Keratinocyte (primary cell): ENCODE data around the gene ITIH1. TPM values are rescaled to one million over a fixed set of nuclear protein-coding genes. Genes with fewer than 3 reads are reported as not detected.

ENCODE experiments used
- DNase-seq: peaks from one replicate; pipeline ENCODE4 v3.0.0-alpha.2; 2011; ENCODE audit warnings: low read depth, missing footprints, low spot score
- FAIRE-seq: peaks from 2 replicates; lab custom pipeline; 2011; peaks lifted over from hg19 to GRCh38; lab: Jason Lieb, UNC
- H2AFZ ChIP-seq: 2 replicates; pipeline ENCODE4 v1.6.0; 2012; ENCODE audit warnings: low read length, control low read depth, inconsistent platforms; ENCODE audit not compliant: control insufficient read depth
- H3K27ac ChIP-seq: 2 replicates; pipeline ENCODE4 v1.5.1; 2011; ENCODE audit warnings: low read length; ENCODE audit not compliant: control insufficient read depth, insufficient read depth
- H3K27me3 ChIP-seq: 3 replicates; pipeline ENCODE4 v1.6.0; 2011; ENCODE audit warnings: low read length; ENCODE audit not compliant: control insufficient read depth, insufficient read depth; ENCODE audit errors: extremely low read depth
- H3K36me3 ChIP-seq, 2 experiments: 2 replicates in 1 of 2; 3 replicates in 1 of 2; pipeline ENCODE4 v1.5.1; 2011; ENCODE audit warnings: low read length in 2 of 2, mild to moderate bottlenecking in 1 of 2; ENCODE audit not compliant: control insufficient read depth in 2 of 2, insufficient read depth in 2 of 2; ENCODE audit errors: extremely low read depth in 1 of 2
- H3K4me1 ChIP-seq: 3 replicates; pipeline ENCODE4 v1.5.1; 2011; ENCODE audit warnings: low read length; ENCODE audit not compliant: control insufficient read depth, insufficient read depth; ENCODE audit errors: extremely low read depth
- H3K4me2 ChIP-seq: 3 replicates; pipeline ENCODE4 v1.6.0; 2011; ENCODE audit warnings: low read depth, low read length; ENCODE audit not compliant: control insufficient read depth, insufficient read depth; ENCODE audit errors: extremely low read depth
- H3K4me3 ChIP-seq, 3 experiments: fragments of 200-600 bp in 1 of 3; sonication (generic) in 1 of 3; 2 replicates in 2 of 3; 3 replicates in 1 of 3; pipeline ENCODE4 v1.5.1; 2011 to 2016; ENCODE audit warnings: low read length in 3 of 3, mild to moderate bottlenecking in 3 of 3, control low read depth in 2 of 3, inconsistent platforms in 1 of 3, low read depth in 1 of 3, mixed read lengths in 1 of 3, mixed run types in 1 of 3, moderate library complexity in 1 of 3; ENCODE audit not compliant: control insufficient read depth in 2 of 3, insufficient read depth in 2 of 3; ENCODE audit errors: extremely low read depth in 1 of 3
- H3K79me2 ChIP-seq: 2 replicates; pipeline ENCODE4 v1.6.0; 2012; ENCODE audit warnings: low read length; ENCODE audit not compliant: control insufficient read depth, insufficient read depth
- H3K9ac ChIP-seq: 3 replicates; pipeline ENCODE4 v1.6.0; 2011; ENCODE audit warnings: low read length; ENCODE audit not compliant: control insufficient read depth, insufficient read depth; ENCODE audit errors: extremely low read depth
- H3K9me1 ChIP-seq: 3 replicates; pipeline ENCODE4 v1.6.0; 2011; ENCODE audit warnings: low read length; ENCODE audit not compliant: control insufficient read depth, insufficient read depth; ENCODE audit errors: extremely low read depth
- H3K9me3 ChIP-seq: 2 replicates; pipeline ENCODE4 v1.5.1; 2012; ENCODE audit warnings: low read depth, low read length; ENCODE audit not compliant: control insufficient read depth
- H4K20me1 ChIP-seq: 3 replicates; pipeline ENCODE4 v1.6.0; 2011; ENCODE audit warnings: low read length; ENCODE audit not compliant: control insufficient read depth, insufficient read depth; ENCODE audit errors: extremely low read depth
- CTCF ChIP-seq, 3 experiments: IDR thresholded peaks in 1 of 3; conservative IDR thresholded peaks in 1 of 3; optimal IDR thresholded peaks in 1 of 3; 2 replicates in 2 of 3; 3 replicates in 1 of 3; pipeline versions ENCODE3 to v1.5.1; 2011; ENCODE audit warnings: low read length in 3 of 3, mild to moderate bottlenecking in 3 of 3, moderate library complexity in 2 of 3, control low read depth in 1 of 3, inconsistent platforms in 1 of 3; ENCODE audit not compliant: insufficient read depth in 2 of 3; ENCODE audit errors: extremely low read depth in 1 of 3
- EZH2 ChIP-seq: IDR thresholded peaks from one replicate; pipeline ENCODE4 v1.6.1; 2012; ENCODE audit warnings: inconsistent platforms, mild to moderate bottlenecking, low read length, moderate library complexity
- dilution Hi-C: fragments of 300-500 bp; cut with MboI; formaldehyde crosslinking; loops from one replicate; pipeline ENCODE4 v1.7.0; 2020; ENCODE audit warnings: low sequenced_read_pairs; ENCODE audit not compliant: extremely low pct_ligation_motif_present
- polyA plus RNA-seq, 5 experiments: library from polyadenylated mRNA; depleted of rRNA in 3 of 5; stranded (reverse) in 3 of 5; stranded (forward) in 1 of 5; unstranded in 1 of 5; fragments of >200 nt; gene quantifications; 1 replicate in 1 of 5; 2 replicates in 3 of 5; 3 replicates in 1 of 5; pipeline versions ENCODE4 v1.2.1 to v1.2.3, GENCODE V29; 2011 to 2012; ENCODE audit warnings: missing spikeins in 2 of 5, low read depth in 1 of 5, low replicate concordance in 1 of 5

Gene ITIH1
- polyA plus RNA-seq, 1 donor (not counting 4 experiments of a cell fraction or from before 2014, with no cell fraction given), result not detected

GRCh38 chr3:52789746-52790040, 12.3 kb downstream of the ITIH1 start:
- dilution Hi-C loops, result no loop called here
- Histone ChIP-seq H3K27me3 (peaks cover 13% of the 10 kb centered on the region), H3K4me1 (no peaks in the 10 kb centered on the region), H3K4me2 (no peak overlapping the region), H3K79me2 (no peaks in the 10 kb centered on the region), H4K20me1 (no peaks in the 10 kb centered on the region), H3K9ac (no peak overlapping the region), H2AFZ (no peak overlapping the region), H3K9me3 (no peaks in the 10 kb centered on the region), H3K27ac (no peak overlapping the region), H3K9me1 (no peaks in the 10 kb centered on the region), H3K4me3 (no peak overlapping the region), H3K36me3 (no peaks in the 10 kb centered on the region)
- no peak for FAIRE-seq
- no peak for DNase-seq
- TF ChIP-seq EZH2 (no peak), CTCF (optimal IDR thresholded peaks at IDR 0.05 in 1 of 3, IDR thresholded peaks at IDR 0.05 in 1 of 3, conservative IDR thresholded peaks at IDR 0.05 in 1 of 3; ENCODE audit: extremely low read depth in 1 of 3, insufficient read depth in 2 of 3, low read length in 3 of 3) (no peak)

DNA sequence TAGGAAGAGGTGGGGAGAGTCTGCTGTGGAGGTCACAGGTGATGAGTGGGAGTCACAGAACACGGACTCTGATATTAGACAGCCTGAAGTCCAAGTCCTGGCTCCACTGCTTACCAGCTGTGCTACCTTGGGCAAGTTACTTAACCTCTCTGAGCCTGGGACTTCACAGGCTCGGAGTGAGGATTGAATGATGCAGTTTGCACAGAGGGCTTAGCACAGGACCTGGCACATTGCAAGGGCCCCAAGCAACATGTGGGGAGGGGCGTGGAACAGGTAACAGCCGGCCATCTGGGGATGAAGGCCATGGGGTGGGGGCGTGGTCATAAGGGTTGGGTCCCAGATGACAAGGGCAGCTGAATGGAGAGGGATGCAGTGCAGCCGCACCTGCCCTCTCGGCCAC, 12.9 kb downstream of the ITIH1 start:
- no peak for DNase-seq
- Histone ChIP-seq H3K9me1 (no peaks in the 10 kb centered on the region), H3K79me2 (no peaks in the 10 kb centered on the region), H3K27ac (no peak overlapping the region), H3K36me3 (no peaks in the 10 kb centered on the region), H2AFZ (no peak overlapping the region), H3K4me3 (no peak overlapping the region), H3K9me3 (no peaks in the 10 kb centered on the region), H3K27me3 (peaks cover 13% of the 10 kb centered on the region), H3K9ac (no peak overlapping the region), H3K4me2 (no peak overlapping the region), H3K4me1 (no peaks in the 10 kb centered on the region), H4K20me1 (no peaks in the 10 kb centered on the region)
- FAIRE-seq, result no peak
- dilution Hi-C loops, result no loop called here
- no peak for TF ChIP-seq CTCF (optimal IDR thresholded peaks at IDR 0.05 in 1 of 3, IDR thresholded peaks at IDR 0.05 in 1 of 3, conservative IDR thresholded peaks at IDR 0.05 in 1 of 3; ENCODE audit: extremely low read depth in 1 of 3, insufficient read depth in 2 of 3, low read length in 3 of 3)
- TF ChIP-seq EZH2, result no peak
